ENCODE data around the gene ADGRV1.
"Not testable (repeated sequence)": the region's sequence is repeated elsewhere in the genome, so short reads cannot be mapped to it uniquely, and the experiment has no call there.

Gene ADGRV1

DNA sequence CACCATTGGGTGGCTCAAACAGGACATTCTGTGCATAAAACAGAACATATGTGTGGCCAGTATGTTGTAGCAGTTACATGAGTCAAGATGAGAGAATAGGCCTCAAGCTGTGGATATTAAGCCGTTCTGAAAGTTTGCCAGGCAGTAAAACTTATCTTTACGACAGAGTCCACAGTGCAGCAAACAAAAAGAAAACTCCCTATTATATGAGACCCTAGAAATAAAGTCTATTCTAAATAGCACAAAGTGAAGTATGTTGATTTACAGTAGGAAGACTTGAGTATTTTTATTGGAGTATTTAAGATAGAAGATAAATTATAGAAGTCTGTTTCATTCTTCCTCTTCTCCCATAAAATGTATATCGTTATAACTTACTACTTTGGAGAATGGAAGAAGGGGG is 271.5 kb downstream of the ADGRV1 start:
- TF ChIP-seq, protein P1, sequence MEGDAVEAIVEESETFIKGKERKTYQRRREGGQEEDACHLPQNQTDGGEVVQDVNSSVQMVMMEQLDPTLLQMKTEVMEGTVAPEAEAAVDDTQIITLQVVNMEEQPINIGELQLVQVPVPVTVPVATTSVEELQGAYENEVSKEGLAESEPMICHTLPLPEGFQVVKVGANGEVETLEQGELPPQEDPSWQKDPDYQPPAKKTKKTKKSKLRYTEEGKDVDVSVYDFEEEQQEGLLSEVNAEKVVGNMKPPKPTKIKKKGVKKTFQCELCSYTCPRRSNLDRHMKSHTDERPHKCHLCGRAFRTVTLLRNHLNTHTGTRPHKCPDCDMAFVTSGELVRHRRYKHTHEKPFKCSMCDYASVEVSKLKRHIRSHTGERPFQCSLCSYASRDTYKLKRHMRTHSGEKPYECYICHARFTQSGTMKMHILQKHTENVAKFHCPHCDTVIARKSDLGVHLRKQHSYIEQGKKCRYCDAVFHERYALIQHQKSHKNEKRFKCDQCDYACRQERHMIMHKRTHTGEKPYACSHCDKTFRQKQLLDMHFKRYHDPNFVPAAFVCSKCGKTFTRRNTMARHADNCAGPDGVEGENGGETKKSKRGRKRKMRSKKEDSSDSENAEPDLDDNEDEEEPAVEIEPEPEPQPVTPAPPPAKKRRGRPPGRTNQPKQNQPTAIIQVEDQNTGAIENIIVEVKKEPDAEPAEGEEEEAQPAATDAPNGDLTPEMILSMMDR (IDR thresholded peaks at IDR 0.05; ENCODE audit: low read depth, low read length, missing control alignments): no peak
- no peak for DNase-seq (ENCODE audit: low read depth)
- H3K4me3 ChIP-seq (ENCODE audit: low read depth, low read length): no peak overlapping the region
- in situ Hi-C loops (cut with HindIII; ENCODE audit: low sequenced_read_pairs): no loop called here

DNA sequence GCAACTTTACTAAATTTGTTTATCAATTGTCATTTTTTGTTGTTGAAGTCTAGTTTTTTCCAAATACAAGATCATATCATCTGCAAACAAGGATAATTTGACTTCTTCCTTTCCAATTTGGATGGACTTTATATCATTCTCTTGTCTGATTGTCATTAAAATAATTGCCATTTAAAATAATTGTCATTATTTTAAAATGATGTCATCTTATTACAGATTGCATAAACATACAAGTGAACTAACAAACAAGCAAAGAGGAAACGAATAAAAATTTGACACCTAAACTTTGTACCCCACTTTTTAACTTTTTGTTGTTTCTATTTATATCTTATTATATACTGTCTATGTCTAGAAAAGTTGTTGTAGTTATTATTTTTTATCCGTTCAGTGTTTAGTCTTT is 275.2 kb downstream of the ADGRV1 start:
- TF ChIP-seq, protein P1 (IDR thresholded peaks at IDR 0.05; ENCODE audit: low read depth, low read length, missing control alignments): no peak

DNA sequence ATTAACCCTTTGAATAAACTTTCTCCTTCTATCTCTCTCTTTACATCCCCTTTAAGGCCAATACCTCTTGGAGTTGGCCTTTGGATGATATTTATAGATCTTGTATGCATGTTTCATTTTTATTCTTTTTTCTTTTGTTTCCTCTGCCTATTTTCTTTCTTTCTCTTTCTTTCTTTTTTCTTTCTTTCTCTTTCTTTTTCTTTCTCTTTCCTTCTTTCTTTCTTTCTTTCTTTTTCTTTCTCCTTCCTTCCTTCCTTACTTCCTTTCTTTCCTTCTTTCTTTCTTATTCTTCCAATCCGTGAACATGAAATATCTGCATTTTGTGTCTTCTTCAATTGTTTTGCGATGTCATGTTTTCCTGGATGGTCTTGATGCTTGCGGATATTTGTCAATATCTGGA is 276.1 kb downstream of the ADGRV1 start:
- H3K4me3 ChIP-seq (ENCODE audit: low read depth, low read length): no peak overlapping the region
- DNase-seq (ENCODE audit: low read depth): no peak
- in situ Hi-C loops (cut with HindIII; ENCODE audit: low sequenced_read_pairs): no loop called here
- TF ChIP-seq, protein P1 (IDR thresholded peaks at IDR 0.05; ENCODE audit: low read depth, low read length, missing control alignments): no peak

More for the DNA sequence above, 275.2 kb downstream of the ADGRV1 start:
- H3K4me3 ChIP-seq (ENCODE audit: low read depth, low read length): no peak overlapping the region
- in situ Hi-C loops (cut with HindIII; ENCODE audit: low sequenced_read_pairs): no loop called here
- no peak for DNase-seq (ENCODE audit: low read depth)

DNA sequence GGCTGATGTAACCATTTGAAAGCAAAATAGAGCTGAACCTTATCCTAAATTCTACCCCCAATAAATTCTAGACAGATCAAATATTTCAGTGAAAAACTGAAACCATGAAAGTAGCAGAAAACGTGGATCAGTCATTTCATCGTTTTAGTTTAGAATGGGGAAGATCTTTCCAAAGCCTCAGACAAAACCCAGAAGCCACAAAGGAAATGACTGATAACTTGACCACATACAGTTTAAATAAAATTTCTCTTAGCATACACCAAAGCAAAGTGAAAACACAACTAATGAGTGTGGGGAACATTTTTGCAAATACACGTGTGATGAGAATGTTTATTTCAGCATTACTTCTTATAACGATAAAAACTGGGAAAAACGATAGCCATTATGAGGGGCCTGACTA is 284.8 kb downstream of the ADGRV1 start:
- no peak for DNase-seq (ENCODE audit: low read depth)
- in situ Hi-C loops (cut with HindIII; ENCODE audit: low sequenced_read_pairs): no loop called here
- no peak overlapping the region for H3K4me3 ChIP-seq (ENCODE audit: low read depth, low read length)
- TF ChIP-seq, protein P1 (IDR thresholded peaks at IDR 0.05; ENCODE audit: low read depth, low read length, missing control alignments): no peak

DNA sequence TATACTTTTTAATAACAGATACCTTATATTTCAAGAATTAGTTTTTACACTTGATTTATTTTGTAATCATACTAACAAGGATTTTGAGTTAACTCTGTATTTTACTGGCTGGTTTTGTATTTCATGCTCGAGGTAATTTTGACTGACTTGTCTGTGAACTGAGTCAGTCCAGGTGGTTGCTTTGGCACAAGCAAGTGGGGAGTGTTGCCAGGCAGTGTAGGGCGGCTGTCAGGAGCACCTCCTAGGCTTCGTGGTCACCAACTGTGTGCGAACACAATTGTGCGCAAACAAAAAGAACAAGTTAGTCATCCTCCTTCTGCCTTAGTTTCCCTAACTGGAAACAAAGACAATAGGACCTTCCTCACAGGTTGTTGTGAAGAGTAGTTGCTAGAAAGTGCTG is 286.3 kb downstream of the ADGRV1 start:
- TF ChIP-seq, protein P1 (IDR thresholded peaks at IDR 0.05; ENCODE audit: low read depth, low read length, missing control alignments): no peak
- in situ Hi-C loops (cut with HindIII; ENCODE audit: low sequenced_read_pairs): no loop called here
- H3K4me3 ChIP-seq (ENCODE audit: low read depth, low read length): no peak overlapping the region
- DNase-seq (ENCODE audit: low read depth): no peak

DNA sequence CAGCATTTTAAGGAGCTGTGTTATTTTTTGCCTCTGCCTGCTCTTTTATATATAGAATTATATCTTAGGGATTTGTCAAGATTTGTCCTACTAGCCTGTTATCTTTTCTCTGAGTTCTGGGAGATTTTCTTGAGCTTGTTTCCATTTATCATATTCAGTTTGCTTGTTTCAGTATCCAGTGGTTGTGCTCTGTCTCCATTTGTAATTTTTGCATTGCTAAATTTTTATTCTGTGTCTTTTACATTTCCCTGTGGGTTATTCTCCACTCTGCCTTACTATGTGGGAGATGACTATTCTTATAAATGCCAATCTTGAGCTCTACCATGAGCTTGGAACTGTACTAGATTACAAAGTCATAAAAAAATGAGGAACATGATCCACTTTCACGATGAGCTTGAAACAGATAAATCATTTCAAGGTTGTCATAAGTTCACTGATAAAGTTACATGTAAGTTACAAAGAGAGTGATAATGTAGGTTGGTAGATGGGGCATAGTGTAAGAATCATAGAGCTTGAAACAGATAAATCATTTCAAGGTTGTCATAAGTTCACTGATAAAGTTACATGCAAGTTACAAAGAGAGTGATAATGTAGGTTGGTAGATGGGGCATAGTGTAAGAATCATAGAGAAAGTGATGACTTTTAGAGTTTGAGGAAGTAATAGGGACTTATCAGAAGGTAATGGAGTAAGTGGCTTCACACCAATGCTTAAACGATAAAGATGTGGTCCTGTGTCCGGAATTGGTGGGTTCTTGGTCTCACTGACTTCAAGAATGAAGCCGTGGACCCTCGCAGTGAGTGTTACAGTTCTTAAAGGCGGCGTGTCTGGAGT is 287.3 kb downstream of the ADGRV1 start:
- no peak overlapping the region for H3K4me3 ChIP-seq (ENCODE audit: low read depth, low read length)
- in situ Hi-C loops (cut with HindIII; ENCODE audit: low sequenced_read_pairs): no loop called here
- no peak for DNase-seq (ENCODE audit: low read depth)
- TF ChIP-seq, protein P1 (IDR thresholded peaks at IDR 0.05; ENCODE audit: low read depth, low read length, missing control alignments): no peak

DNA sequence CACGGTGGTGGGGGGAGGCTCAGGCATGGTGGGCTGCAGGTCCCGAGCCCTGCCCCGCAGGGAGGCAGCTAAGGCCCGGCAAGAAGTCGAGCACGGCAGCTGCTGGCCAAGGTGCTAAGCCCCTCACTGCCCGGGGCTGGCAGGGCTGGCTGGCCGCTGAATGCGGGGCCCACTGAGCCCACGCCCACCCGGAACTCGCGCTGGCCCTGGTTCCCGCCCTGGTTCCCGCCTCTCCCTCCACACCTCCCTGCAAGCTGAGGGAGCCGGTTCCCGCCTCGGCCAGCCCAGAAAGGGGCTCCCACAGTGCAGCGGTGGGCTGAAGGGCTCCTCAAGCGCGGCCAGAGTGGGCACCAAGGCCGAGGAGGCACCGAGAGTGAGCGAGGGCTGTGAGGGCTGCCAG is 289.0 kb downstream of the ADGRV1 start:
- DNase-seq (ENCODE audit: low read depth); in situ Hi-C loops (cut with HindIII; ENCODE audit: low sequenced_read_pairs): not testable (repeated sequence)

More for the DNA sequence above, 289.0 kb downstream of the ADGRV1 start:
- not testable (repeated sequence) for H3K4me3 ChIP-seq (ENCODE audit: low read depth, low read length)

Measured in astrocyte of the cerebellum (primary cell).